CD4-positive, alpha-beta T cell treated with Interferon alpha-2 for 1 hour (primary cell): ENCODE data around the gene FHIT.

ENCODE experiments used
- DNase-seq, 2 donors: peaks; one replicate each; pipeline ENCODE4 v3.0.0-alpha.2; 2020 to 2022

FHIT gene

GRCh38 chr3:60531759-60532158 lies 719.5 kb downstream of the FHIT start:
- no peak for DNase-seq

GRCh38 chr3:60528651-60529050 lies 722.6 kb downstream of the FHIT start:
- no peak for DNase-seq

GRCh38 chr3:60523536-60523935 lies 727.7 kb downstream of the FHIT start:
- DNase-seq, result no peak

GRCh38 chr3:60517134-60517533 lies 734.1 kb downstream of the FHIT start:
- DNase-seq, result no peak

- DNase-seq, result no peak
Measured at GRCh38 chr3:60514866-60515265, 736.4 kb downstream of the FHIT start.

- no peak for DNase-seq
Measured at GRCh38 chr3:60514085-60514649, 737.1 kb downstream of the FHIT start.

GRCh38 chr3:60513241-60513640 lies 738.0 kb downstream of the FHIT start:
- DNase-seq, result no peak

GRCh38 chr3:60512506-60512905 lies 738.7 kb downstream of the FHIT start:
- DNase-seq, result no peak

GRCh38 chr3:60509471-60509870 lies 741.8 kb downstream of the FHIT start:
- no peak for DNase-seq

GRCh38 chr3:60504827-60505457 lies 746.3 kb downstream of the FHIT start:
- DNase-seq, result no peak

- no peak for DNase-seq
Measured at GRCh38 chr3:60501314-60501713, 749.9 kb downstream of the FHIT start.

- no peak for DNase-seq
Measured at GRCh38 chr3:60497902-60498301, 753.4 kb downstream of the FHIT start.

- DNase-seq, result no peak
Measured at GRCh38 chr3:60490992-60491391, 760.3 kb downstream of the FHIT start.

GRCh38 chr3:60475096-60475495 lies 776.2 kb downstream of the FHIT start:
- DNase-seq, result no peak

GRCh38 chr3:60469481-60469880 lies 781.8 kb downstream of the FHIT start:
- DNase-seq, result no peak

GRCh38 chr3:60463685-60464084 lies 787.6 kb downstream of the FHIT start:
- no peak for DNase-seq

GRCh38 chr3:60461267-60461666 lies 790.0 kb downstream of the FHIT start:
- no peak for DNase-seq

- no peak for DNase-seq
Measured at GRCh38 chr3:60456180-60456579, 795.1 kb downstream of the FHIT start.

GRCh38 chr3:60453326-60453725 lies 797.9 kb downstream of the FHIT start:
- DNase-seq, result no peak

GRCh38 chr3:60448696-60449095 lies 802.6 kb downstream of the FHIT start:
- DNase-seq, result no peak

GRCh38 chr3:60445446-60445845 lies 805.8 kb downstream of the FHIT start:
- DNase-seq, result no peak

GRCh38 chr3:60444898-60445437 lies 806.3 kb downstream of the FHIT start:
- no peak for DNase-seq

- DNase-seq, result no peak
Measured at GRCh38 chr3:60440869-60441268, 810.4 kb downstream of the FHIT start.

- no peak for DNase-seq
Measured at GRCh38 chr3:60435941-60436650, 815.2 kb downstream of the FHIT start.
